Measurements from ENCODE around the gene STX17. TPM values are rescaled to one million over a fixed set of nuclear protein-coding genes. Genes with fewer than 3 reads are reported as not detected.

Gene STX17
- total RNA-seq, 1 donor from 2014 or later, result 42.4 TPM

- no peaks in the 10 kb centered on the region for H3K9me3 Mint-ChIP-seq (ENCODE audit: low read depth)
- TF ChIP-seq CTCF (IDR thresholded peaks at IDR 0.05; ENCODE audit: unreplicated experiment), result no peak
- no peak overlapping the region for H3K27ac Mint-ChIP-seq
- no peak overlapping the region for H3K4me3 Mint-ChIP-seq (ENCODE audit: low read depth)
- H3K36me3 Mint-ChIP-seq (ENCODE audit: insufficient read depth), result peaks cover 4% of the 10 kb centered on the region
- H3K4me1 Mint-ChIP-seq (ENCODE audit: low read depth), result peaks cover 10% of the 10 kb centered on the region
- DNase-seq (ENCODE audit: low spot score, unreplicated experiment), result no peak
- H3K27me3 Mint-ChIP-seq, result no peaks in the 10 kb centered on the region
These were observed 56.3 kb downstream of the STX17 start for GRCh38 chr9:99962680-99963261.

GRCh38 chr9:99964336-99964735 lies 57.9 kb downstream of the STX17 start:
- no peak overlapping the region for H3K27ac Mint-ChIP-seq
- TF ChIP-seq CTCF (IDR thresholded peaks at IDR 0.05; ENCODE audit: unreplicated experiment), result no peak

GRCh38 chr9:99966001-99966400 lies 59.5 kb downstream of the STX17 start:
- H3K4me3 Mint-ChIP-seq (ENCODE audit: low read depth), result no peak overlapping the region
- H3K4me1 Mint-ChIP-seq (ENCODE audit: low read depth), result peaks cover 14% of the 10 kb centered on the region
- no peaks in the 10 kb centered on the region for H3K27me3 Mint-ChIP-seq
- H3K36me3 Mint-ChIP-seq (ENCODE audit: insufficient read depth), result peaks cover 11% of the 10 kb centered on the region
- TF ChIP-seq CTCF (IDR thresholded peaks at IDR 0.05; ENCODE audit: unreplicated experiment), result no peak
- DNase-seq (ENCODE audit: low spot score, unreplicated experiment), result no peak
- no peaks in the 10 kb centered on the region for H3K9me3 Mint-ChIP-seq (ENCODE audit: low read depth)
- no peak overlapping the region for H3K27ac Mint-ChIP-seq

More at GRCh38 chr9:99964336-99964735, 57.9 kb downstream of the STX17 start:
- H3K36me3 Mint-ChIP-seq (ENCODE audit: insufficient read depth), result peaks cover 5% of the 10 kb centered on the region
- peaks cover 14% of the 10 kb centered on the region for H3K4me1 Mint-ChIP-seq (ENCODE audit: low read depth)
- no peak for DNase-seq (ENCODE audit: low spot score, unreplicated experiment)
- no peak overlapping the region for H3K4me3 Mint-ChIP-seq (ENCODE audit: low read depth)
- H3K27me3 Mint-ChIP-seq, result no peaks in the 10 kb centered on the region
- H3K9me3 Mint-ChIP-seq (ENCODE audit: low read depth), result no peaks in the 10 kb centered on the region

DNA sequence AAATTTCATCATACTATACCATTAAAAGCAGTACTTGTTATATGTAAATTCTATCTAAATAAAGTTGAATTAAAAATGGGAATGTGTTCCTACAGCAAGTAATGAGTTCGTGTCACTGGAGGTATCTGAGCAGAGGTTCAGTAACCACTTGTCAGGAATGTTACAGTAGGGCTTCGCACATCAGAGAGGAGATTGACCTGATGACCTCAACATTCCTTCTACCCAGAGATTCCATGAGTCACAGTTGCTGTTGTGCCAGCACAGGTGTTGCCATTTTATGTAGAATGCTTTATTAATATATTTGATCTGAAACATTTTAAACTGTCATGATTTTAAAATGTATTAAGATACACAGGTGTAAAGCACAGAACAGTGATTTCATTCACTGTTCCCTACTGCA lies 60.3 kb downstream of the STX17 start:
- no peak for DNase-seq (ENCODE audit: low spot score, unreplicated experiment)
- H3K36me3 Mint-ChIP-seq (ENCODE audit: insufficient read depth), result peaks cover 11% of the 10 kb centered on the region
- H3K4me1 Mint-ChIP-seq (ENCODE audit: low read depth), result peaks cover 14% of the 10 kb centered on the region
- no peak for TF ChIP-seq CTCF (IDR thresholded peaks at IDR 0.05; ENCODE audit: unreplicated experiment)
- no peak overlapping the region for H3K4me3 Mint-ChIP-seq (ENCODE audit: low read depth)
- no peaks in the 10 kb centered on the region for H3K27me3 Mint-ChIP-seq
- H3K9me3 Mint-ChIP-seq (ENCODE audit: low read depth), result no peaks in the 10 kb centered on the region
- H3K27ac Mint-ChIP-seq, result no peak overlapping the region

- H3K4me1 Mint-ChIP-seq (ENCODE audit: low read depth), result peaks cover 14% of the 10 kb centered on the region
- no peaks in the 10 kb centered on the region for H3K27me3 Mint-ChIP-seq
- TF ChIP-seq CTCF (IDR thresholded peaks at IDR 0.05; ENCODE audit: unreplicated experiment), result no peak
- H3K9me3 Mint-ChIP-seq (ENCODE audit: low read depth), result no peaks in the 10 kb centered on the region
- no peak overlapping the region for H3K4me3 Mint-ChIP-seq (ENCODE audit: low read depth)
- no peak for DNase-seq (ENCODE audit: low spot score, unreplicated experiment)
- H3K27ac Mint-ChIP-seq, result peak overlapping the region; percentile 47
- peaks cover 11% of the 10 kb centered on the region for H3K36me3 Mint-ChIP-seq (ENCODE audit: insufficient read depth)
These were observed 61.0 kb downstream of the STX17 start for GRCh38 chr9:99967457-99967856.
